ENCODE data around the gene CFAP77.

GRCh38 chr9:132479733-132480132 lies 69.7 kb downstream of the CFAP77 start:
- TF ChIP-seq, protein P1, sequence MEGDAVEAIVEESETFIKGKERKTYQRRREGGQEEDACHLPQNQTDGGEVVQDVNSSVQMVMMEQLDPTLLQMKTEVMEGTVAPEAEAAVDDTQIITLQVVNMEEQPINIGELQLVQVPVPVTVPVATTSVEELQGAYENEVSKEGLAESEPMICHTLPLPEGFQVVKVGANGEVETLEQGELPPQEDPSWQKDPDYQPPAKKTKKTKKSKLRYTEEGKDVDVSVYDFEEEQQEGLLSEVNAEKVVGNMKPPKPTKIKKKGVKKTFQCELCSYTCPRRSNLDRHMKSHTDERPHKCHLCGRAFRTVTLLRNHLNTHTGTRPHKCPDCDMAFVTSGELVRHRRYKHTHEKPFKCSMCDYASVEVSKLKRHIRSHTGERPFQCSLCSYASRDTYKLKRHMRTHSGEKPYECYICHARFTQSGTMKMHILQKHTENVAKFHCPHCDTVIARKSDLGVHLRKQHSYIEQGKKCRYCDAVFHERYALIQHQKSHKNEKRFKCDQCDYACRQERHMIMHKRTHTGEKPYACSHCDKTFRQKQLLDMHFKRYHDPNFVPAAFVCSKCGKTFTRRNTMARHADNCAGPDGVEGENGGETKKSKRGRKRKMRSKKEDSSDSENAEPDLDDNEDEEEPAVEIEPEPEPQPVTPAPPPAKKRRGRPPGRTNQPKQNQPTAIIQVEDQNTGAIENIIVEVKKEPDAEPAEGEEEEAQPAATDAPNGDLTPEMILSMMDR (IDR thresholded peaks at IDR 0.05), result no peak
- TF ChIP-seq POLR2A (IDR thresholded peaks at IDR 0.05; ENCODE audit: low read depth), result no peak
- no peak for TF ChIP-seq POLR2AphosphoS5 (IDR thresholded peaks at IDR 0.05)
